Retinal pigment epithelial cell (primary cell): ENCODE results near the gene FBXO40.

Source experiments
- DNase-seq: peaks from one replicate; pipeline ENCODE4 v3.0.0-alpha.2; 2010; ENCODE audit warnings: low read depth
- H3K4me3 ChIP-seq: 2 replicates; pipeline ENCODE4 v1.5.1; 2011; ENCODE audit warnings: mild to moderate bottlenecking, low read length, control low read depth, moderate library complexity
- CTCF ChIP-seq: conservative IDR thresholded peaks from 2 replicates; pipeline ENCODE4 v1.5.1; 2011; ENCODE audit warnings: low read depth, low read length, control low read depth, inconsistent platforms

FBXO40 gene

GRCh38 chr3:121624147-121624899 is 31.1 kb downstream of the FBXO40 start:
- no peak for TF ChIP-seq CTCF
- no peak for DNase-seq
- H3K4me3 ChIP-seq: no peak overlapping the region

- no peak for DNase-seq
- TF ChIP-seq CTCF: no peak
- no peak overlapping the region for H3K4me3 ChIP-seq
Observed at GRCh38 chr3:121626495-121626894, 33.3 kb downstream of the FBXO40 start.

GRCh38 chr3:121627211-121627610 is 34.0 kb downstream of the FBXO40 start:
- no peak overlapping the region for H3K4me3 ChIP-seq
- TF ChIP-seq CTCF: no peak
- no peak for DNase-seq

- DNase-seq: no peak
- no peak overlapping the region for H3K4me3 ChIP-seq
- TF ChIP-seq CTCF: no peak
Observed at GRCh38 chr3:121627622-121628021, 34.4 kb downstream of the FBXO40 start.

GRCh38 chr3:121629601-121630000 is 36.4 kb downstream of the FBXO40 start:
- no peak for DNase-seq
- H3K4me3 ChIP-seq: no peak overlapping the region
- no peak for TF ChIP-seq CTCF

GRCh38 chr3:121630355-121630754 is 37.2 kb downstream of the FBXO40 start:
- no peak overlapping the region for H3K4me3 ChIP-seq
- no peak for DNase-seq
- no peak for TF ChIP-seq CTCF

GRCh38 chr3:121637922-121638321 is 44.7 kb downstream of the FBXO40 start:
- no peak for DNase-seq
- TF ChIP-seq CTCF: no peak

More at GRCh38 chr3:121637922-121638321, 44.7 kb downstream of the FBXO40 start:
- H3K4me3 ChIP-seq: no peak overlapping the region
